Suprapubic skin (tissue), 4 donors: ENCODE measurements around the gene MAP1A. TPM values are rescaled to one million over a fixed set of nuclear protein-coding genes. Genes with fewer than 3 reads are reported as not detected.
A peak's percentile ranks its signal among the peaks of the same experiment; 100 is the strongest.

Experiments
- DNase-seq, 2 donors: peaks; one replicate each; pipeline ENCODE4 v3.0.0-alpha.2; 2019; ENCODE audit warnings: low spot score in 2 of 2
- H3K27ac ChIP-seq: fragments of 200-600 bp; sonication (generic); one replicate; pipeline ENCODE4 v1.5.1; 2019
- H3K27me3 ChIP-seq: fragments of 200-600 bp; sonication (generic); one replicate; pipeline ENCODE4 v1.5.1; 2019
- H3K36me3 ChIP-seq: fragments of 200-600 bp; sonication (generic); one replicate; pipeline ENCODE4 v1.5.1; 2019
- H3K4me1 ChIP-seq: fragments of 200-600 bp; sonication (generic); one replicate; pipeline ENCODE4 v1.5.1; 2019
- H3K4me3 ChIP-seq: fragments of 200-600 bp; sonication (generic); one replicate; pipeline ENCODE4 v1.5.1; 2019; ENCODE audit warnings: mild to moderate bottlenecking
- H3K9me3 ChIP-seq: fragments of 200-600 bp; sonication (generic); one replicate; pipeline ENCODE4 v1.5.1; 2019
- EP300 ChIP-seq: sonication (generic); formaldehyde crosslinking; IDR thresholded peaks from one replicate; pipeline ENCODE4 v1.6.1; 2017; ENCODE audit warnings: antibody characterized with exemption
- POLR2A ChIP-seq, 2 donors: fragments of 450-650 bp; IDR thresholded peaks; one replicate each; pipeline ENCODE4 v1.6.1; 2017; ENCODE audit warnings: antibody characterized with exemption in 2 of 2, mild to moderate bottlenecking in 2 of 2, moderate library complexity in 2 of 2
- POLR2AphosphoS5 ChIP-seq, 3 donors: sonication (generic); formaldehyde crosslinking; IDR thresholded peaks; one replicate each; pipeline ENCODE4 v1.6.1; 2017; ENCODE audit warnings: antibody characterized with exemption in 3 of 3
- WGBS: methylation state at CpG from one replicate; pipeline ENCODE4 v1.1.5; 2018; 5-methylcytosine and 5-hydroxymethylcytosine counted together
- total RNA-seq, 4 donors: library from RNA; depleted of rRNA; stranded (reverse); fragments of >200 nt; gene quantifications; one replicate each; pipeline ENCODE4 v1.1.0, GENCODE V29; 2016
- TF ChIP-seq, protein P1 (sequence below), 2 donors: fragments of 200-600 bp in 1 of 2; fragments of 450-650 bp in 1 of 2; sonication (generic) in 1 of 2; IDR thresholded peaks; one replicate each; pipeline ENCODE4 v1.5.1; 2016 to 2019; ENCODE audit warnings: antibody characterized with exemption in 2 of 2, mild to moderate bottlenecking in 1 of 2, moderate library complexity in 1 of 2

MAP1A gene
- total RNA-seq, 4 donors from 2014 or later, result 2.4 to 5.7 (median 4.0) TPM

DNA sequence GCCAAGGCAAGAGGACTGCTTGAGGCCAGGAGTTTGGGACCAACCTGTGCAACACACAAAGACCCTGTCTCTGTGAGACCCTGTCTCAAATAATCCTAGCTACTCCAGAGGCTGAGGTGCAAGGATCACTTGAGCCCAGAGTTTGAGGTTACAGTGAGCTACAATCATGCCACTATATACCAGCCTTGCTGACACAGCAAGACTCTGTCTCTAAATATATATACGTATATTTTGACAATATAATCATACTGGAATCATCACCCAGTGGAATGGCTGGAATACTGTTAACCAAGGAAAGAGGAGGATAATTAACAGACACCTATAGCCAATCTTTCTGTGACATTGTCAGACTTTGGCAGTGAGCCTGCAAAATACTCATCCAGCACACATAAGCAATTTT lies 9.0 kb upstream of the MAP1A start:
- WGBS, result 59% methylated on average over 1 of the region's 1 CpG
- no peaks in the 10 kb centered on the region for H3K9me3 ChIP-seq
- no peaks in the 10 kb centered on the region for H3K36me3 ChIP-seq
- no peak overlapping the region for H3K4me3 ChIP-seq
- H3K27ac ChIP-seq, result peak overlapping the region; percentile 88
- TF ChIP-seq POLR2A (IDR thresholded peaks at IDR 0.05) (no peak), POLR2AphosphoS5 (IDR thresholded peaks at IDR 0.05) (no peak), EP300 (no peak)
- TF ChIP-seq, protein P1, sequence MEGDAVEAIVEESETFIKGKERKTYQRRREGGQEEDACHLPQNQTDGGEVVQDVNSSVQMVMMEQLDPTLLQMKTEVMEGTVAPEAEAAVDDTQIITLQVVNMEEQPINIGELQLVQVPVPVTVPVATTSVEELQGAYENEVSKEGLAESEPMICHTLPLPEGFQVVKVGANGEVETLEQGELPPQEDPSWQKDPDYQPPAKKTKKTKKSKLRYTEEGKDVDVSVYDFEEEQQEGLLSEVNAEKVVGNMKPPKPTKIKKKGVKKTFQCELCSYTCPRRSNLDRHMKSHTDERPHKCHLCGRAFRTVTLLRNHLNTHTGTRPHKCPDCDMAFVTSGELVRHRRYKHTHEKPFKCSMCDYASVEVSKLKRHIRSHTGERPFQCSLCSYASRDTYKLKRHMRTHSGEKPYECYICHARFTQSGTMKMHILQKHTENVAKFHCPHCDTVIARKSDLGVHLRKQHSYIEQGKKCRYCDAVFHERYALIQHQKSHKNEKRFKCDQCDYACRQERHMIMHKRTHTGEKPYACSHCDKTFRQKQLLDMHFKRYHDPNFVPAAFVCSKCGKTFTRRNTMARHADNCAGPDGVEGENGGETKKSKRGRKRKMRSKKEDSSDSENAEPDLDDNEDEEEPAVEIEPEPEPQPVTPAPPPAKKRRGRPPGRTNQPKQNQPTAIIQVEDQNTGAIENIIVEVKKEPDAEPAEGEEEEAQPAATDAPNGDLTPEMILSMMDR (IDR thresholded peaks at IDR 0.05), result no peak
- peaks cover 28% of the 10 kb centered on the region for H3K4me1 ChIP-seq
- H3K27me3 ChIP-seq, result no peaks in the 10 kb centered on the region
- DNase-seq, result no peak

DNA sequence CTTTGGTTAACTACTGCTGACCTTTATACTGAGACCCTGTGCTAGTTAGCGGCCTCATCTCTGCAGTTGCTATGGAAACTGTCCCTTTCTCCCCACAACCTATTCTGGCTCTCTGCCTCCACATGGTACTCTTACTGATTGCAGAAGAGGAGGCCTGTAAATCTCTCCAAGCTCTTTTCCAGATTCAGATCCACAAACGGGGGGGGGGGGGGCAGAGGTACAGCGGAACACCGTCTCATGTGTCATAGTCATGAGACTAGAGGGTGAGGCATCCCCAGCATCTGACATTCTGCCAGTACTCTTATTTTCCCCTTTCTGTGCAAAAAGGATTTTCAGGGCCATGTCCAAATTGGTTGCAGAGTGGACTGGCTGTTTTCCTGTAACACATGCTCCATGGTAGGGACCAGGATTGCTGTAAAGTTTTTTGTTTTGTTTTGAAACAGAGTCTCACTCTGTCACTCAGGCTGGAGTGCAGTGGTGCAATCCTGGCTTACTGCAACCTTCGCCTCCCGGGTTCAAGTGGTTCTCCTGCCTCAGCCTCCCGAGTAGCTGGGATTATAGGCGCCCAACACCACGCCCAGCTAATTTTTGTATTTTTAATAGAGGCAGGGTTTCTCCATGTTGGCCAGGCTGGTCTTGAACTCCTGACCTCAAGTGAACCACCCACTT lies 8.3 kb upstream of the MAP1A start:
- Histone ChIP-seq H3K4me1 (peaks cover 29% of the 10 kb centered on the region), H3K4me3 (peak overlapping the region; percentile 70), H3K36me3 (no peaks in the 10 kb centered on the region), H3K9me3 (no peaks in the 10 kb centered on the region), H3K27ac (peak overlapping the region; percentile 88), H3K27me3 (no peaks in the 10 kb centered on the region)
- TF ChIP-seq, protein P1 (IDR thresholded peaks at IDR 0.05), result no peak
- TF ChIP-seq POLR2AphosphoS5 (IDR thresholded peaks at IDR 0.05), result peak in 1 of 3 donors; percentile 16
- no peak for DNase-seq
- WGBS, result 56% methylated on average over 9 of the region's 9 CpGs

DNA sequence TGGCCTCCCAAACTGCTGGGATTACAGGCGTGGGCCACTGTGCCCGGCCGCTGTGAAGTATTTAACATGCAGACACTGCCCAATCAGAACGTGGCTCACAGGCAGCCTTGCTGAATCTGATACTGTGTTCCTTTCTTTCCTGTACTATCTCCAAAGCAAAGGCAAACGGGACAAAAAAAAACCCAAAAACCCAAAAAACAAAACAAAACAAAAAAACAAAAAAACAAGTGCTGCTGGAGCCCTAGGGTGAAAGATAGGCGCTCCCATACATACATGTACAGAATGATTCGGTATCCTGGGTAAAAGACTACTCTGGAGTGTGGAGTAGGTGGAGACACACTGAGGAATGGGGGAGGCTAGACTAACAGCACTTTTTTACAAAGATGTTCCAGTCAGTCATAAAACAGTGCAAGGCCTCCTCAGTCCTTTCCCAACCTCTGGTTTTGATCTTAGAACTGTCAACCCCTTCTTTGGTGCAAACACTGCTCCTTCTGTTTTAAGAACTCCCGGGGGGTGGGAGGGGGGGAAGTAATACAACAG lies 7.7 kb upstream of the MAP1A start:
- H3K36me3 ChIP-seq, result no peaks in the 10 kb centered on the region
- DNase-seq, result no peak
- peak overlapping the region; percentile 88 for H3K27ac ChIP-seq
- 52% methylated on average over 8 of the region's 8 CpGs for WGBS
- no peaks in the 10 kb centered on the region for H3K9me3 ChIP-seq
- peaks cover 34% of the 10 kb centered on the region for H3K4me1 ChIP-seq
- no peak for TF ChIP-seq POLR2AphosphoS5 (IDR thresholded peaks at IDR 0.05)
- no peak for TF ChIP-seq EP300
- no peak for TF ChIP-seq POLR2A (IDR thresholded peaks at IDR 0.05)
- TF ChIP-seq, protein P1 (IDR thresholded peaks at IDR 0.05), result no peak
- H3K27me3 ChIP-seq, result no peaks in the 10 kb centered on the region
- H3K4me3 ChIP-seq, result peak overlapping the region; percentile 70

GRCh38 chr15:43510200-43511011 lies 7.0 kb upstream of the MAP1A start:
- peak overlapping the region; percentile 70 for H3K4me3 ChIP-seq
- H3K27me3 ChIP-seq, result no peaks in the 10 kb centered on the region
- DNase-seq, result peak; percentile 98 to 99
- TF ChIP-seq, protein P1 (IDR thresholded peaks at IDR 0.05), result peak in 1 of 2 donors; percentile 22
- TF ChIP-seq POLR2A (IDR thresholded peaks at IDR 0.05), result peak in 1 of 2 donors; percentile 23
- peak in 1 of 3 donors; percentile 31 for TF ChIP-seq POLR2AphosphoS5 (IDR thresholded peaks at IDR 0.05)
- no peak for TF ChIP-seq EP300
- peaks cover 36% of the 10 kb centered on the region for H3K4me1 ChIP-seq
- H3K9me3 ChIP-seq, result no peaks in the 10 kb centered on the region
- H3K36me3 ChIP-seq, result no peaks in the 10 kb centered on the region
- under 1% methylated on average over 24 of the region's 41 CpGs for WGBS
- H3K27ac ChIP-seq, result peak overlapping the region; percentile 88
